HepG2 (cell line): ENCODE results near the gene E2F3. TPM values are rescaled to one million over a fixed set of nuclear protein-coding genes. Genes with fewer than 3 reads are reported as not detected.

Source experiments
- ARHGAP35 ChIP-seq: sonication (generic); formaldehyde crosslinking; IDR thresholded peaks from 2 replicates; pipeline ENCODE4 v1.9.0; 2022; ENCODE audit warnings: mild to moderate bottlenecking, inconsistent platforms, moderate library complexity, missing genetic modification reagents, borderline replicate concordance
- CAMTA2 ChIP-seq: sonication (generic); formaldehyde crosslinking; IDR thresholded peaks from 2 replicates; pipeline ENCODE4 v1.4.0; 2020; ENCODE audit warnings: mild to moderate bottlenecking, missing genetic modification reagents, borderline replicate concordance
- CBX1 ChIP-seq: IDR thresholded peaks from one replicate; pipeline ENCODE4 v1.6.1; 2016; ENCODE audit warnings: antibody characterized with exemption, low read depth
- CENPBD1 ChIP-seq: sonication (generic); formaldehyde crosslinking; IDR thresholded peaks from 2 replicates; pipeline ENCODE4 v1.8.0; 2022; ENCODE audit warnings: missing genetic modification reagents, low read depth, mild to moderate bottlenecking, borderline replicate concordance
- HNRNPL ChIP-seq: fragments of 200-400 bp; formaldehyde crosslinking; IDR thresholded peaks from 2 replicates; pipeline ENCODE4 v1.6.1; 2017; ENCODE audit warnings: mild to moderate bottlenecking, low read depth, low read length
- IKZF1 ChIP-seq: fragments of 450-650 bp; IDR thresholded peaks from 2 replicates; pipeline ENCODE4 v1.7.1; 2016
- ISX ChIP-seq: sonication (generic); formaldehyde crosslinking; conservative IDR thresholded peaks from 2 replicates; pipeline ENCODE4 v1.5.0; 2020; ENCODE audit warnings: missing genetic modification reagents
- NFIB ChIP-seq: sonication (generic); formaldehyde crosslinking; IDR thresholded peaks from 2 replicates; pipeline ENCODE4 v1.9.0; 2021; ENCODE audit warnings: missing genetic modification reagents, mild to moderate bottlenecking, borderline replicate concordance
- NR1H2 ChIP-seq: sonication (generic); formaldehyde crosslinking; IDR thresholded peaks from 2 replicates; pipeline ENCODE4 v1.8.1; 2022; ENCODE audit warnings: low read depth, missing genetic modification reagents, borderline replicate concordance
- POLR2G ChIP-seq: fragments of 200-400 bp; formaldehyde crosslinking; IDR thresholded peaks from 2 replicates; pipeline ENCODE4 v1.6.1; 2018; ENCODE audit warnings: mild to moderate bottlenecking, low read depth, low read length, moderate library complexity
- RAD21 ChIP-seq: fragments of 450-650 bp; formaldehyde crosslinking; IDR thresholded peaks from 2 replicates; pipeline ENCODE4 v1.5.0; 2020; ENCODE audit warnings: mild to moderate bottlenecking
- RERE ChIP-seq: IDR thresholded peaks from 2 replicates; pipeline ENCODE4 v1.6.1; 2016; ENCODE audit warnings: low read depth, missing genetic modification reagents, missing compliant biosample characterization
- SMC3 ChIP-seq: IDR thresholded peaks from 2 replicates; pipeline ENCODE4 v1.6.1; 2011; ENCODE audit warnings: low read length, improper control_type of control experiment
- SP2 ChIP-seq: sonication (generic); formaldehyde crosslinking; IDR thresholded peaks from 2 replicates; pipeline ENCODE4 v1.5.1; 2020; ENCODE audit warnings: mild to moderate bottlenecking, missing genetic modification reagents
- TOPORS ChIP-seq: sonication (generic); formaldehyde crosslinking; IDR thresholded peaks from 2 replicates; pipeline ENCODE4 v1.8.0; 2023; ENCODE audit warnings: mild to moderate bottlenecking, missing genetic modification reagents
- TRAFD1 ChIP-seq: sonication (generic); formaldehyde crosslinking; IDR thresholded peaks from 2 replicates; pipeline ENCODE4 v1.5.1; 2020; ENCODE audit warnings: missing genetic modification reagents, mild to moderate bottlenecking, borderline replicate concordance
- ZFP36 ChIP-seq: fragments of 150-350 bp; IDR thresholded peaks from 2 replicates; pipeline ENCODE4 v1.6.1; 2018; ENCODE audit warnings: borderline replicate concordance, low read length, low read depth; ENCODE audit not compliant: partially characterized antibody
- ZNF337 ChIP-seq: sonication (generic); formaldehyde crosslinking; IDR thresholded peaks from 2 replicates; pipeline ENCODE4 v1.5.1; 2020; ENCODE audit warnings: missing genetic modification reagents, low read depth, mild to moderate bottlenecking, borderline replicate concordance
- ZSCAN25 ChIP-seq: sonication (generic); formaldehyde crosslinking; IDR thresholded peaks from 2 replicates; pipeline ENCODE4 v1.8.0; 2022; ENCODE audit warnings: mild to moderate bottlenecking, missing genetic modification reagents
- ZXDC ChIP-seq: sonication (generic); formaldehyde crosslinking; IDR thresholded peaks from 2 replicates; pipeline ENCODE4 v1.5.0; 2020; ENCODE audit warnings: mild to moderate bottlenecking, missing genetic modification reagents
- polyA plus RNA-seq, 8 experiments: library from polyadenylated mRNA; depleted of rRNA in 3 of 8; stranded (reverse) in 7 of 8; unstranded in 1 of 8; fragments of >200 nt; fragmentation: Illumina TruSeq in 4 of 8; extraction: Trizol in 4 of 8; gene quantifications; 2 replicates each; pipeline versions ENCODE4 v1.2.1 to v1.2.3, GENCODE V29; 2011 to 2016; ENCODE audit warnings: low read depth in 4 of 8, missing spikeins in 1 of 8, mixed read lengths in 1 of 8; ENCODE audit not compliant: insufficient read depth in 1 of 8
- total RNA-seq, 5 experiments: library from RNA; depleted of rRNA; stranded (reverse); fragments of >200 nt; fragmentation: Illumina TruSeq; extraction: Trizol; gene quantifications; 2 replicates each; pipeline ENCODE4 v1.2.3, GENCODE V29; 2016; ENCODE audit warnings: low read depth in 1 of 5

Gene E2F3
- total and polyA plus RNA-seq, 2 of the 13 experiments (the other 11 are each of a cell fraction or from before 2014, with no cell fraction given): 8.5 to 12.7 TPM

GRCh38 chr6:20403070-20403765 lies 1.5 kb downstream of the E2F3 start (continued):
- TF ChIP-seq NFIB: no peak
- no peak; the same call in 1 of the 2 replicates for TF ChIP-seq TOPORS (CRISPR knock-in tag)
- TF ChIP-seq CAMTA2 (CRISPR knock-in tag): no peak
- TF ChIP-seq HNRNPL: no peak
- no peak for TF ChIP-seq IKZF1
- TF ChIP-seq ZFP36: no peak
- no peak for TF ChIP-seq POLR2G
- TF ChIP-seq ZXDC: no peak
- TF ChIP-seq SP2 (CRISPR knock-in tag): no peak
- no peak for TF ChIP-seq ISX (CRISPR knock-in tag)
- peak; percentile 71; the same call in 1 of the 2 replicates for TF ChIP-seq RERE (CRISPR knock-in tag)
- no peak for TF ChIP-seq CBX1
- no peak for TF ChIP-seq SMC3
- no peak for TF ChIP-seq ARHGAP35
- no peak for TF ChIP-seq RAD21 (CRISPR knock-in tag)
- no peak for TF ChIP-seq NR1H2
- no peak for TF ChIP-seq CENPBD1 (CRISPR knock-in tag)
- TF ChIP-seq ZNF337: no peak
- peak; percentile 41; the same call in 1 of the 2 replicates for TF ChIP-seq ZSCAN25 (CRISPR knock-in tag)
- TF ChIP-seq TRAFD1 (CRISPR knock-in tag): no peak
